OCI-LY3 (cell line): ENCODE measurements around the gene ERMAP.
"Not testable (repeated sequence)": the region's sequence is repeated elsewhere in the genome, so short reads cannot be mapped to it uniquely, and the experiment has no call there.

Experiments
- H2AFZ ChIP-seq: fragments of 200-600, 300-600 bp; shearing (Covaris generic); 2 replicates; pipeline ENCODE4 v1.6.0; 2014; ENCODE audit warnings: antibody characterized with exemption, low read depth, low read length
- H3K27ac ChIP-seq: fragments of 200-600, 300-600 bp; sonication (generic); 2 replicates; pipeline ENCODE4 v1.5.1; 2014; ENCODE audit warnings: mild to moderate bottlenecking, low read length, moderate library complexity, mixed read lengths
- H3K27me3 ChIP-seq: fragments of 200-600, 300-600 bp; sonication (generic); 2 replicates; pipeline ENCODE4 v1.6.1; 2014; ENCODE audit warnings: low read depth, low read length, mixed read lengths
- H3K36me3 ChIP-seq: fragments of 200-600, 300-600 bp; sonication (generic); replicated peaks from 2 replicates; pipeline ENCODE3; 2014; ENCODE audit warnings: low read depth, low read length, mixed read lengths
- H3K4me1 ChIP-seq: fragments of 300-600, 200-600 bp; sonication (generic); 2 replicates; pipeline ENCODE4 v1.6.1; 2014; ENCODE audit warnings: low read length, mixed read lengths
- H3K4me2 ChIP-seq: fragments of 200-600, 300-600 bp; sonication (generic); 2 replicates; pipeline ENCODE4 v1.6.1; 2014; ENCODE audit warnings: low read length, mixed read lengths
- H3K4me3 ChIP-seq: fragments of 300-600, 200-600 bp; sonication (generic); 2 replicates; pipeline ENCODE4 v1.5.1; 2014; ENCODE audit warnings: antibody characterized with exemption, mild to moderate bottlenecking, low read length, moderate library complexity
- H3K79me2 ChIP-seq: fragments of 300-600, 200-600 bp; shearing (Covaris generic); 2 replicates; pipeline ENCODE4 v1.6.1; 2014; ENCODE audit warnings: mild to moderate bottlenecking, low read length, mixed read lengths
- H3K9ac ChIP-seq: fragments of 300-600, 200-600 bp; shearing (Covaris generic); 2 replicates; pipeline ENCODE4 v1.6.0; 2014; ENCODE audit warnings: mild to moderate bottlenecking, low read length, moderate library complexity
- H3K9me3 ChIP-seq: fragments of 200-600, 300-600 bp; shearing (Covaris generic); 2 replicates; pipeline ENCODE4 v1.6.1; 2014; ENCODE audit warnings: low read length, mixed read lengths; ENCODE audit not compliant: insufficient read depth
- H4K20me1 ChIP-seq: fragments of 200-600, 300-600 bp; sonication (generic); 2 replicates; pipeline ENCODE4 v1.6.1; 2016; ENCODE audit warnings: low read length, mixed read lengths; ENCODE audit not compliant: insufficient read depth
- CTCF ChIP-seq: fragments of 200-600, 300-600 bp; sonication (generic); IDR thresholded peaks from 2 replicates; pipeline ENCODE4 v1.5.1; 2014; ENCODE audit warnings: antibody characterized with exemption, low read length, low read depth
- EZH2phosphoT487 ChIP-seq: fragments of 200-600 bp; shearing (Covaris generic); IDR thresholded peaks from 2 replicates; pipeline ENCODE4 v1.6.1; 2018; ENCODE audit warnings: antibody characterized with exemption, mixed run types, low read depth

ERMAP gene

GRCh38 chr1:42852608-42852980 lies 35.7 kb downstream of the ERMAP start:
- peaks cover 17% of the 10 kb centered on the region for H3K4me1 ChIP-seq
- H3K4me3 ChIP-seq = no peak overlapping the region
- H3K36me3 ChIP-seq = peaks cover 15% of the 10 kb centered on the region
- no peak overlapping the region for H2AFZ ChIP-seq
- no peaks in the 10 kb centered on the region for H3K9me3 ChIP-seq
- H3K27ac ChIP-seq = no peak overlapping the region
- peaks cover 10% of the 10 kb centered on the region for H3K79me2 ChIP-seq
- H3K9ac ChIP-seq = no peak overlapping the region
- TF ChIP-seq CTCF = no peak
- TF ChIP-seq EZH2phosphoT487 = no peak
- H4K20me1 ChIP-seq = no peaks in the 10 kb centered on the region
- H3K27me3 ChIP-seq = no peaks in the 10 kb centered on the region
- H3K4me2 ChIP-seq = no peak overlapping the region

- no peaks in the 10 kb centered on the region for H3K9me3 ChIP-seq
- H3K79me2 ChIP-seq = peaks cover 3% of the 10 kb centered on the region; the same call in 1 of the 2 replicates
- H4K20me1 ChIP-seq = no peaks in the 10 kb centered on the region
- TF ChIP-seq EZH2phosphoT487 (no peak), CTCF (no peak)
- H3K27me3 ChIP-seq = no peaks in the 10 kb centered on the region
- H3K4me1 ChIP-seq = peaks cover 10% of the 10 kb centered on the region
- H3K4me3 ChIP-seq = no peak overlapping the region
- H3K27ac ChIP-seq = no peak overlapping the region
- H3K4me2 ChIP-seq = no peak overlapping the region
- no peak overlapping the region for H3K9ac ChIP-seq
- no peak overlapping the region for H2AFZ ChIP-seq
- H3K36me3 ChIP-seq = peaks cover 15% of the 10 kb centered on the region
Measured at GRCh38 chr1:42853116-42853884, 36.4 kb downstream of the ERMAP start.

GRCh38 chr1:42856554-42856953 lies 39.6 kb downstream of the ERMAP start:
- H3K27me3 ChIP-seq, H3K9ac ChIP-seq, H3K4me3 ChIP-seq, H2AFZ ChIP-seq, H4K20me1 ChIP-seq, H3K36me3 ChIP-seq, H3K9me3 ChIP-seq, H3K79me2 ChIP-seq, H3K27ac ChIP-seq, H3K4me1 ChIP-seq, H3K4me2 ChIP-seq: not testable (repeated sequence)

- not testable (repeated sequence) for H3K4me2 ChIP-seq, H3K4me1 ChIP-seq, H3K27me3 ChIP-seq, H3K9ac ChIP-seq, H3K9me3 ChIP-seq, H3K4me3 ChIP-seq, H2AFZ ChIP-seq, H3K79me2 ChIP-seq, H3K27ac ChIP-seq, H4K20me1 ChIP-seq, H3K36me3 ChIP-seq
Measured at GRCh38 chr1:42859366-42859765, 42.4 kb downstream of the ERMAP start.

- Histone ChIP-seq H2AFZ (no peak overlapping the region), H3K36me3 (peaks cover 3% of the 10 kb centered on the region), H3K9ac (no peak overlapping the region), H3K27me3 (no peaks in the 10 kb centered on the region), H3K4me2 (no peak overlapping the region), H3K27ac (no peak overlapping the region), H3K4me1 (no peaks in the 10 kb centered on the region), H3K9me3 (no peaks in the 10 kb centered on the region), H4K20me1 (no peaks in the 10 kb centered on the region), H3K4me3 (no peak overlapping the region), H3K79me2 (no peaks in the 10 kb centered on the region)
- TF ChIP-seq CTCF (no peak), EZH2phosphoT487 (no peak)
Measured at GRCh38 chr1:42860339-42861013, 43.6 kb downstream of the ERMAP start.
